NCI-H1417 treated with DMSO at 0.1 percent for 48 hours (cell line): ENCODE data around the gene TNFAIP8.

Source experiments
- DNase-seq: peaks from one replicate; lab custom pipeline; 2025; lab: John Stamatoyannopoulos, UW

The TNFAIP8 gene

GRCh38 chr5:119368238-119368630 is 12.4 kb downstream of the TNFAIP8 start:
- DNase-seq = no peak

- DNase-seq = no peak
Observed at GRCh38 chr5:119370486-119370885, 14.7 kb downstream of the TNFAIP8 start.

GRCh38 chr5:119371146-119371545 is 15.3 kb downstream of the TNFAIP8 start:
- no peak for DNase-seq

DNA sequence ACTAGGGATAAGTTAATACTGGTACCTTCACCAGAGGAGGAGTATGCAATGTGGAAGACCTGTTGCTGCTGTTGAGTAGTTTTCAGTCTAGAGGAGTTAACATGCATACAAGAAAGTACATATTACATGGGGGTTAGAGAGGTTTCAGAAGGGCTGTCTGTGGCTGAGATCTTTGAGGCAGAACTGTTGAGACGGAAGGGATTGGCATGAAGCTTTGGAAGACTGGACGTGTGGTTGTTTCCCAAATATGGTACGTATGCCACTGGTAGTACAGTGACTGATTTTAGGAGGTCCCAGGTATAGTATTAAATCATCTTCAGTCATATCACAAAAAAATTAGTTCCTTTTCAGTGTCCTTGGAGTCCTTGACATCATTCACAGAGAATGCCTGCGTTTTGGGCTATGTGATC is 17.6 kb downstream of the TNFAIP8 start:
- no peak for DNase-seq

- no peak for DNase-seq
Observed at GRCh38 chr5:119374901-119375300, 19.1 kb downstream of the TNFAIP8 start.

- DNase-seq = no peak
Observed at GRCh38 chr5:119377066-119377465, 21.2 kb downstream of the TNFAIP8 start.

DNA sequence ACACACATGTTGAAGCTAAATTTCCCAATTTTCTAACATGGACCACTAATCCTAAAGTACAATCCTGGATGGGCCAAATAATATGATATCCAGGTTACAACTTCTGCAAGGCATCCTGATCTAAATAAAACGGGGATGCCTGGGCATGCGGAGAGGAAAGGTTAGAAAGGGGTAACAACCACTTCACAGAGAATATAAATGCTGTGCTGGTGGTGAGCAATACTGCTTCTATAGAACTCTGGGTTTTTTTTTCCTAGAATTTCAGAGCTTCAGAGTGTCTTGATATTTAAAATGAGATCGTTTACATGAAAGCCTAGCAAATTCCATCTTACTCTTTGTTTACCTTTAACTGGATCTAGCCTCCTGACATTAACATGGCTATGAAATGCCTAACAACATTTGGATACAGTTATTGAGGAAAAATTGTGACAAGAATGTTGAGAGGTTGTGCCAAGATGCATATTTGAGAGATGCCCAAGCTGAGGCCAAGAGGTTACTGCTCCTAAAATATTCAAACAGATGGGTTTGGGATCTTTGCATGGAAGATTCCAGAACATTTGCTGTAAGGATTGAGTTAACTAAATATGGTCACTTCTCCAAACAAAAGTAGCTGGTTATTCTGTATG is 22.4 kb downstream of the TNFAIP8 start:
- DNase-seq = no peak

GRCh38 chr5:119379096-119379495 is 23.3 kb downstream of the TNFAIP8 start:
- no peak for DNase-seq

- no peak for DNase-seq
Observed at GRCh38 chr5:119379942-119380547, 24.2 kb downstream of the TNFAIP8 start.

DNA sequence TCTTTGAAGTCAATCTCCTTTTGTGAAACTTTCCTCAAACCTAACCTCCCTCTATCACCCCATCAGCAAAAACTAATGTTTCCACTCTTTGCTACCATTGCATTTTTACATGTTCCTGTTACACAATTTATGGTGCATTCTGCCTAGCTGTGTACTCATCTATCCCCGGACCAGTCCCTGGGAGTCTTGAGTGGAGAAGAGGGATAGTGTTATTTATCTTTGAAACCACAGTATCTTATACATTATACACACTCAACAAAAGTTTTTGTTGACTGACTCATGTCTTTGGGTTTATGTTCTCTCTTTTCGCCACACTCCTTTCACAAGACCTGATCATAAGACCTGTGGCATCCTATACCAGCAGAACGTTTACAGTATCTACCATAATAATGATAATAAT is 26.4 kb downstream of the TNFAIP8 start:
- DNase-seq = no peak

- no peak for DNase-seq
Observed at GRCh38 chr5:119383008-119383407, 27.2 kb downstream of the TNFAIP8 start.

- DNase-seq = no peak
Observed at GRCh38 chr5:119385136-119385535, 29.3 kb downstream of the TNFAIP8 start.

GRCh38 chr5:119385536-119386128 is 29.8 kb downstream of the TNFAIP8 start:
- no peak for DNase-seq

DNA sequence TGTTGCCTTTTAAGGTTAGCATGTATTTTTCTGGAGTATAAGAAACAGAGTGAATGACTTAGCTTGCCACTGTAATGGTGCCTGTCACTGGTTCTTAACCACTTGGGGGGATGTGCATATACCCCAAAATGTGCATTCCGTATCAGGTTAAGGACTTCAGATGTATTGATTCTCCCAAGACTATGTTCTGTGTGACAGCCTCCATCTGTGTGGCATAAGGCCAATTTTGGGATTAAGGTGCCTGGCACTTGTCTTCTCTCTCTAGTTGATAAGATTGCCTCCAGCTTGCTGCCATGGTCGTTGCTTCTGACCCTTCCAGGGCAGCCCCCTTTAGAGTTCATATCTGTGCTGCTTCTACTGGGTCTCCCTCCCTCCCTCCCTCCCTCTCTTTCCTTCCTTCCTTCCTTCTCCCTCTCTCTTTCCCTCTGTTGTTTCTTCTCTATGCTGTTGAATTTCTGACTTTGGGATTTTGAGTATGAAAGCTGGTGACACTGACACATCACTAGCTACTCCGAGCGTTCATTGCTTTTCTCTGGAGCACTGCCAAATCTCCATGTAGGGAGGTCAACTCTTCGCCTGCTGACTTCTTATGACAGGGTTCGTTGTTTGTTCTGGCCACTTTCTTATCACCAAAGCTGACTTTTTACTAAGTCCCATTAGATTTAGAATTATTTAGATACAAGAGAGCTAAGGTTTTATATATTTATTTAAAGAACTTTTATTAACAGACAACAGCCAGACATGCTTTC is 31.0 kb downstream of the TNFAIP8 start:
- no peak for DNase-seq

- DNase-seq = no peak
Observed at GRCh38 chr5:119387945-119388618, 32.3 kb downstream of the TNFAIP8 start.

DNA sequence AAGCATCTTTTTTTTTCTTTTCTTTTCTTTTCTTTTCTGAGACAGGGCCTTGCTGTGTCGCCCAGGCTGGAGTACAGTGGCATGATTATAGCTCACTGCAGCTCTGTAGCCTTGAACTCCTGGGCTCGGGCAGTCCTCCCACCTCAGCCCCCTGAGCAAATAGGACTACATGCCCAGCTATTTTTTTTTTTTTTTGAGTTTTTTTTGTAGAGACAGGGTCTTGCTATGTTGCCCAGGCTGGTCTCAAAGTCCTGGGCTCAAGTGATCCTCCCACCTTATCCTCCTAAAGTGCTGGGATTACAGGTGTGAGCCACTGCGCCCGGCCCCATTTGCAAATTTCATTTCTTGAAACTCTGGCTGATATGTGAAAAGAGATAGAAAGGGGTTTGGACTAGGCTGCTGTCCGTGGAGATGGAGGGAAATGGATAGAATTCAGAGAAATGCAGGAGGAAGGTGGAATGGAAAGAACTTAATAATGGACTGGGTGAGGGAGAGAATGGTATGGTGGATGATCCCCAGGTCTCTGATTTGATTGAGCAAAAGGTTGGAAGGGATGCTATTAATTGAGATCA is 32.9 kb downstream of the TNFAIP8 start:
- DNase-seq = no peak

- DNase-seq = no peak
Observed at GRCh38 chr5:119389288-119390030, 33.6 kb downstream of the TNFAIP8 start.

DNA sequence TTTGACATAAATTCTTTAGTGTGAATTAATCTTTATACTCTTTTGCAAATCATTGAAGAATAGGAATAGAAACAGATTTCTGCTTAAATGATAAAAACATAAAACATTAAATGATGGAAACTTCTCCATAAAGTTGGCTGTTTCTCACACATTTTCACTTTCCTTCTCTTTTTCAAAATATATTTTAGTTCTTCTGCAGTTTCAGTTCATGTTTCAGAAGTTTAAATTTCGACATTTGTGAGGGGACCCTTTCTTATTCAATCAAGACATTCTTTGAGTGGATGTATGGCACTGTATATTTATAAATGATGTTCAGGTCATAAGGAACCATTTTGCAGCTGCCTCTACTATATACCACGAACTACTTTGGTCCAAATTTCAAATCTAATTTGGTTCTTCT is 34.6 kb downstream of the TNFAIP8 start:
- DNase-seq = no peak

DNA sequence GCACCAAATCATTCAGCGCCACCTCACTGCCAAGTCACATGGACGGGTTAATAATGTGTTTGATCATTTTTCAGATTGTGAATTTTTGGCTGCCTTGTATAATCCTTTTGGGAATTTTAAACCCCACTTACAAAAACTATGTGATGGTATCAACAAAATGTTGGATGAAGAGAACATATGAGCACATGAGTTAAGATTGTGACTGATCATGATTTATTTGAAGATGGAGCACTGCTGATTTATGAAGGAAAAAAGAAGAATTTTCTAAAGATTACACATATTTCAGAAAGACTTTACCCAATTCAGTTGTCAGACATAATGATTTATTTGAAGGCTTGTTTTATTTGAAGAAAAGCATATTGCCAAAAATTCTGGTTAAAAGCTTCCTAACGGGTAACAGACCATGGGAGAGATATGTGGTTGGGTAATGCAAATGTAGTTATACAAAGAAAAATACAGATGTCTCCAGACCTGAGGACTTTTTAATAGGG is 37.4 kb downstream of the TNFAIP8 start:
- DNase-seq = no peak

GRCh38 chr5:119393746-119394145 is 37.9 kb downstream of the TNFAIP8 start:
- no peak for DNase-seq
